Stimulated activated naive CD8-positive, alpha-beta T cell treated with anti-CD3 and anti-CD28 coated beads, Interleukin-15, amount 100 ng/mL, for 72 hours (primary cell): Measurements from ENCODE around the gene GBP1.
A peak's percentile ranks its signal among the peaks of the same experiment; 100 is the strongest.
"Not testable (repeated sequence)": the region's sequence is repeated elsewhere in the genome, so short reads cannot be mapped to it uniquely, and the experiment has no call there.

Source experiments
- ATAC-seq: fragments of 150-1000 bp; cut with Tn5 transposase; 2 replicates; pipeline ENCODE4 v1.10.0; 2021; ENCODE audit warnings: mild to moderate bottlenecking, moderate library complexity
- DNase-seq, 2 donors: peaks; one replicate each; pipeline ENCODE4 v3.0.0; 2021 to 2022
- H3K27ac Mint-ChIP-seq, 2 donors: one replicate each; pipeline ENCODE4 v1.8.0; 2022; ENCODE audit warnings: mild to moderate bottlenecking in 2 of 2, mixed read lengths in 2 of 2, moderate library complexity in 2 of 2
- H3K27me3 Mint-ChIP-seq: one replicate; pipeline ENCODE4 v1.8.0; 2022; ENCODE audit warnings: mixed read lengths
- H3K4me1 Mint-ChIP-seq: one replicate; pipeline ENCODE4 v1.8.0; 2022; ENCODE audit warnings: mild to moderate bottlenecking, mixed read lengths
- H3K4me3 Mint-ChIP-seq, 2 donors: one replicate each; pipeline ENCODE4 v1.8.0; 2022; ENCODE audit warnings: mild to moderate bottlenecking in 2 of 2, mixed read lengths in 2 of 2, moderate library complexity in 1 of 2
- H3K9me3 Mint-ChIP-seq, 2 donors: one replicate each; pipeline ENCODE4 v1.8.0; 2022; ENCODE audit warnings: mixed read lengths in 2 of 2

GBP1 gene

DNA sequence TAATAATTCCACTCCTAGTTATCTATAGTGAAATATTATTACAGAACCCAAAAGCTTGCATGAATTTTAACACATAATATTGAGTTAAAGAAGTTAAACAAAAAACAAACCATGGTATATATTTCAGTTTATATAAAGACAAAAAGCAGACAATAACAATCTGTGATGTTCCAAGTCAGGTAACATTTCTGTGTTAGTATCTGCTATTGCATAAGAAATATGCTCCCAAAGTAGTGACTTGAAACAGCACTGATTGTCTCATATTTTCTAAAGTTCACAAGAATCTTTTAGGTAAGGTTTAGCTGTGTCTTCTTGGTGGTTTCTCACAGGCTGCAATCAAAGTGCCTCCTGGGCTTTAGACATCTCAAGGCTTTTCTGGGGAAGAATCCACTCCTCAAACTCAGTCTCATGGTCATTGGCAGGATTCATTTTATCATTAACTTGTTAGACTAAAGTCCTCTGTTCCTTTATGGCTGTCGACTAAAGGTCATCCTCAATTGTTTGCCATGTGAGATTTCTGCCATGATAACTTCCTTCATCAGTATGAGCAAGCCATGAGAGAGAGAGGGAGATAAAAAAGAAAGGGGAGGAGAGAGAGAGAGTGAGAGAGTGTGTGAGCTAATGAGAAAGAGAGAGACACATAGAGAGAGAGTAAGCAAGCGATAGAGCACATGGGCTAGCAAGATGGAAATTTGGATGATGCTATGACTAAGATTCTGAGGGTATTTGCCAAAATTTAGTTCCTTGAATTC is 19.9 kb downstream of the GBP1 start:
- no peaks in the 10 kb centered on the region for H3K27me3 Mint-ChIP-seq
- no peak for DNase-seq
- H3K4me3 Mint-ChIP-seq = no peak overlapping the region
- no peak overlapping the region for H3K27ac Mint-ChIP-seq
- no peak for ATAC-seq
- peaks cover 36% of the 10 kb centered on the region for H3K4me1 Mint-ChIP-seq
- H3K9me3 Mint-ChIP-seq = peaks cover 16 to 21% of the 10 kb centered on the region in 2 donors

DNA sequence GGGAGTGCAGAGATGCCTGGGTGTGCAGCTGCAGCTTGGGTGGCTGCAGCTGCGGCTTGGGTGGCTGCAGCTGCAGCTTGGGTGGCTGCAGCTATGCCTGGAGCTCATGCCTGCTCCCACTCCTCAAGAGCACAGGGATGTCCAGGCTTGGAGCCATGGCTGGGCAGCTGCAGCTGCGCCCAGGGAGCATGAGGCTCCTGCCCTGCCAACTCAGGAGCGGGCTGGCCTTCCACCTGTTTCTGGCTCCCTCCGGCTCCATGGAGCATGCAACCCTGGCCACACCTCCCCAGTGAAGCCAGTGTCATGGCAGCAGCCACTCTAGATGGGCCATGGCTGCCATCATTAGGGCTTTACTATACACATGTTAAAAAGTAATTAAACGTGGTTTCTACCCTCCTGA is 21.1 kb downstream of the GBP1 start:
- H3K9me3 Mint-ChIP-seq = peaks cover 20 to 24% of the 10 kb centered on the region in 2 donors

DNA sequence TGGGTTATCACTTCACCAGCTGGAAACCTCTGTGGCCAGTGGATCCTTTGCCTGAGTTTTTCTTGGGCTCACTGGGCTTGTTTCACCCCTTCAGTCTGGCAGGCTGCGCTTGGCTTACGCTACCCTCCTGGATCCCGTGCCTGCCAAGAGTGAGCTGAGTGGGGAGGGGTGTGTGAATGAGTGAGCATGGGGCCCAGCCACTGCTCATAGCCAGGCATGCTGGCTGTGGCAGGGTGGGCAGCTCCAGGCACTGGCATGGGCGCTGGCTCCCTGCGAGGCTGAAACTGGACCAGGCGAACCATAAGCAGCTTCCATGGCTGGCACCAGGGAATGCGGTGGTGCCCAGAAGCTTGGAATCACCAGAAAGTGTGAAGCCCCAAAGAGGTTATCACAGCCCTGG is 22.5 kb downstream of the GBP1 start:
- ATAC-seq = no peak
- peaks cover 45% of the 10 kb centered on the region for H3K4me1 Mint-ChIP-seq
- peaks cover 21 to 24% of the 10 kb centered on the region in 2 donors for H3K9me3 Mint-ChIP-seq
- H3K4me3 Mint-ChIP-seq = no peak overlapping the region
- no peak overlapping the region for H3K27ac Mint-ChIP-seq
- DNase-seq = no peak
- H3K27me3 Mint-ChIP-seq = no peaks in the 10 kb centered on the region

More for the DNA sequence above, 21.1 kb downstream of the GBP1 start:
- Mint-ChIP-seq H3K4me3 (no peak overlapping the region), H3K4me1 (peaks cover 45% of the 10 kb centered on the region), H3K27ac (no peak overlapping the region), H3K27me3 (no peaks in the 10 kb centered on the region)
- DNase-seq (no peak), ATAC-seq (no peak)

DNA sequence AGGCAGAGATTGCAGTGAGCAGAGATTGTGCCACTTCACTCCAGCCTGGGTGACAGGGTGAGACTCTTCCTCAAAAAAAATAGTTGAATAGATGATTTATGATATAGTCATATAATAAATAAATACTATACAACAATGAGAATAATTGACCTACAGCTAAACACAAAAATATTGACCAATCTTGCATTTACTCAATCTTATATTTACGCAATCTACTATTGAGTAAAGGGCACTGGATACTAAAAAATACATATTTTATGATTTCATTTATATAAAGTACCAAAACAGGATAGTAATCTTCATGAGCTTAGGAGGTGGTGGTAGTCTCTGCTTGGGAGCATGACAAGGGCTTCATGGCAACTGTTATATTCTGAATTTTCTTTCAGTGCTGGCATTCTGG is 23.3 kb downstream of the GBP1 start:
- H3K4me3 Mint-ChIP-seq = peak overlapping the region; percentile 25 to 77
- no peaks in the 10 kb centered on the region for H3K27me3 Mint-ChIP-seq
- ATAC-seq (no peak), DNase-seq (no peak)
- H3K4me1 Mint-ChIP-seq = peaks cover 41% of the 10 kb centered on the region
- H3K27ac Mint-ChIP-seq = peak overlapping the region; percentile 54 to 96
- peaks cover 21 to 24% of the 10 kb centered on the region in 2 donors for H3K9me3 Mint-ChIP-seq

DNA sequence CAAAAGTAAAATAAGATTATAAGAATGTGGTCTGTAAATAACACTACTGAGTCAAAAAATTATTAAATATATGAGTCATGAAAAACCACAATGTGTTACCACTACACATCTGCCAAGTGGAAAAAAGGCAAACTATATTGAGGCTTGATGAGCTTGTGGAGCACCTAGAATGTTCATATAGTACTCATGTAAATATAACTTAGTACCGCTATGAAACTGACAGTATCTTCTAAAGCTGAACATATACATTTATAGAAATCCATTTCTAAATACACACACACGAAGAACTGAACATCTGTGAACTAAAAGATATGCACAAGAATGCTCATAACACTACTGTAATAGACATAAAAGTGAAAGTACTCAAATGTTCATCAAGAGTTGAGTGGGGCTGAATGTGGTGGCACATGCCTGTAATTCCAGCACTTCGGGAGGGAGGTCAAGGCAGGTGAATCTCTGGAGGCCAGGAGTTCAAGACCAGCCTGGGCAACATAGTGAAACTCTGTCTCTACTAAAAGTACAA is 23.8 kb downstream of the GBP1 start:
- DNase-seq (peak; percentile 38 to 44), ATAC-seq (peak; percentile 97)
- H3K4me3 Mint-ChIP-seq = peak overlapping the region; percentile 25 to 77
- peak overlapping the region; percentile 54 to 96 for H3K27ac Mint-ChIP-seq
- peaks cover 21 to 24% of the 10 kb centered on the region in 2 donors for H3K9me3 Mint-ChIP-seq
- peaks cover 41% of the 10 kb centered on the region for H3K4me1 Mint-ChIP-seq
- H3K27me3 Mint-ChIP-seq = no peaks in the 10 kb centered on the region

DNA sequence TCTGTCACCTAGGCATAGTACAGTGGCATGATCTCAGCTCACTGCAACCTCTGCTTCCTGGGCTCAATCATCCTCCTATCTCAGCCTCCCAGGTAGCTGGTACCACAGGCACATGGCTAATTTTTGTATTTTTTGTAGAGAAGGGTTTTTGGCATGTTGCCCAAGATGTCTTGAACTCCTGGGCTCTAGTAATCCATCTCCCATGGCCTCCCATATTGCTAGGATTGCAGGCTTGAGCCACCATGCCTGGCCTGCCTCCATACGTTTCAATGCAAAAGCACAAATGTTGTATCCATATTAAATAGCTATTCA is 24.7 kb downstream of the GBP1 start:
- Mint-ChIP-seq H3K27ac (peak overlapping the region; percentile 50 to 94), H3K9me3 (peaks cover 21 to 24% of the 10 kb centered on the region in 2 donors), H3K27me3 (no peaks in the 10 kb centered on the region), H3K4me1 (peaks cover 45% of the 10 kb centered on the region), H3K4me3 (peak overlapping the region; percentile 3 to 41)
- ATAC-seq = no peak
- no peak for DNase-seq

DNA sequence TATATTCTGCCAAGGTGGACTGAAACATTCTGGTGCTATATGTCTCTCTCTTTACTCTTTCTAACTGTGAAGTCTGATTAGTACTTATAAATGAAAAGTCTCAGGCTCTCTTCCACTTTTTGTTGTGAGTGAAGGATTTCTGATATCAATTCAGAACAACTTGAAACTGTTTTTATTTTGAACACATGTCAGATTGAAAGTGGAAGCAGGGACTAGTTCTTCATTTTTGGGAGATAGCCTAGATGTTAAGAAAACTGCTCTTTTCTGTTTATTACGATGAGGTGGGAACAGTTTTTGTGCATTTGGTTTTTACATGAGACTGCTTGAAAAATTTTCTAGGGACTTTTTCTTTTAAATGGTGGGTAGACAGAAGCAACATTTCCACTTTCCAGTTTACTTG is 27.8 kb downstream of the GBP1 start:
- H3K9me3 Mint-ChIP-seq = peaks cover 16 to 33% of the 10 kb centered on the region in 2 donors

DNA sequence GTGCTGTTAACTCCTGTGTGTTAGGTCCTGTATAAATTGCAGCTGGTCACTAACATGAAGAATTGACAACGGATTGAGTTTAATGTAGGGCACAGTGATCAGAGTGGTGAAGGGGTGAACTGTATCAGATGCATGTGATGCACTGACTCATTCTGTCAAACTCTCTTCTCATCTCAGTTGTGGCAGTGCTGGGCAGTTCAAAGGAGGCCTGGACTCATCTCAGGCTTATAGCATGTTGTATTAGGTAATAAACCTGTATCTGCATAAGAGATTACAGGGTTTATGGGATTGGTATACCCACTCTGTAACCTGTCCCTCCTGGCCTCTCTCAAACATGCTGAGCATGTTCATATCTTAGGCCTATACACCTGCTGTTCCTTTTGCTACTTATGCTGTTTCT is 29.9 kb downstream of the GBP1 start:
- H3K27me3 Mint-ChIP-seq = no peaks in the 10 kb centered on the region
- DNase-seq (no peak), ATAC-seq (peak; percentile 92)
- H3K4me1 Mint-ChIP-seq = peaks cover 55% of the 10 kb centered on the region
- H3K27ac Mint-ChIP-seq = no peak overlapping the region
- peaks cover 25 to 44% of the 10 kb centered on the region in 2 donors for H3K9me3 Mint-ChIP-seq
- H3K4me3 Mint-ChIP-seq = no peak overlapping the region

More for the DNA sequence above, 27.8 kb downstream of the GBP1 start:
- peaks cover 66% of the 10 kb centered on the region for H3K4me1 Mint-ChIP-seq
- H3K27ac Mint-ChIP-seq = no peak overlapping the region
- ATAC-seq (no peak), DNase-seq (no peak)
- H3K4me3 Mint-ChIP-seq = no peak overlapping the region
- no peaks in the 10 kb centered on the region for H3K27me3 Mint-ChIP-seq

DNA sequence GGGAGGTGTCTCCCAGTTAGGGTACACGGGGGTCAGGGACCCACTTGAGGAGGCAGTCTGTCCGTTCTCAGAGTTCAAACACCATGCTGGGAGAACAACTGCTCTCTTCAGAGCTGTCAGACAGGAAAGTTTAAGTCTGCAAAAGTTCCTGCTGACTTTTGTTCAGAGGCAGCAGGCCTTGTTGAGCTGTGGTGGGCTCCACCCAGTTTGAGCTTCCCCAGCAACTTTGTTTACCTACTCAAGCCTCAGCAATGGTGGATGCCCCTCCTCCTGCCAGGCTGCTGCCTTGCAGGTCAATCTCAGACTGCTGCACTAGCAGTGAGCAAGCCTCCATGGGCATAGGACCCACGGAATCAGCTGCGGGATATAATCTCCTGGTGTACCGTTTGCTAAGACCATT is 31.0 kb downstream of the GBP1 start:
- not testable (repeated sequence) for DNase-seq, ATAC-seq, H3K4me3 Mint-ChIP-seq, H3K27me3 Mint-ChIP-seq
- Mint-ChIP-seq H3K9me3 (peaks cover 25 to 45% of the 10 kb centered on the region in 2 donors), H3K27ac (peak overlapping the region in 1 of 2 donors; percentile 54), H3K4me1 (peaks cover 55% of the 10 kb centered on the region)

DNA sequence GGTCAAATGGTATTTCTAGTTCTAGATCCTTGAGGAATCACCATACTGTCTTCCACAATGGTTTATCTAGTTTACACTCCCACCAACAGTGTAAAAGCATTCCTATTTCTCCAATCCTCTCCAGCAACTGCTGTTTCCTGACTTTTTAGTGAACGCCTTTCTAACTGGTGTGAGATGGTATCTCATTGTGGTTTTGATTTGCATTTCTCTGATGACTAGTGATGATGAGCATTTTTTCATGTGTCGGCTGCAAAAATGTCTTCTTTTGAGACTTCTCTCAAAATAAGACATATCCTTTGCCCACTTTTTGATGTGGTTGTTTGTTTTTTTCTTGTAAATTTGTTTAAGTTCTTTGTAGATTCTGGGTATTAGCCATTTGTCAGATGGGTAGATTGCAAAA is 36.0 kb downstream of the GBP1 start:
- H3K27ac Mint-ChIP-seq, ATAC-seq, DNase-seq, H3K27me3 Mint-ChIP-seq: not testable (repeated sequence)
- H3K9me3 Mint-ChIP-seq = peaks cover 38 to 57% of the 10 kb centered on the region in 2 donors
- H3K4me3 Mint-ChIP-seq = peak overlapping the region in 1 of 2 donors; percentile 10
- peaks cover 41% of the 10 kb centered on the region for H3K4me1 Mint-ChIP-seq

DNA sequence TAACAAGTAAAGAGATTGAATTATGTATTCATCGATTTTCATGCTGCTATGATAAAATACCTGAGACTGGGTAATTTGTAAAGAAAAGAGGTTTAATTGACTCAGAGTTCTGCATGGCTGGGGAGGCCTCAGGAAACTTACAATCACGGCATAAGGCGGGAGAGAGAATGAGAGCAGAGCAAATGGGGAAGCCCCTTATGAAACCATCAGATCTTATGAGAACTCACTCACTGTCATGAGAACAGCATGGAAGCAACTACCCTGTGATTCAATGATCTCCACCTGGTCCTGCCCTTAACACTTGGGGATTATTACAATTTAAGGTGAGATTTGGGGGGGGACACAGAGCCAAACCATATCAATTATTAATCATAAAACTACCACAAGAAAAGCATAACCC is 39.1 kb downstream of the GBP1 start:
- Mint-ChIP-seq H3K9me3 (peaks cover 24 to 33% of the 10 kb centered on the region in 2 donors), H3K4me3 (no peak overlapping the region), H3K27me3 (no peaks in the 10 kb centered on the region), H3K4me1 (peaks cover 38% of the 10 kb centered on the region), H3K27ac (no peak overlapping the region)
- ATAC-seq (no peak), DNase-seq (no peak)

DNA sequence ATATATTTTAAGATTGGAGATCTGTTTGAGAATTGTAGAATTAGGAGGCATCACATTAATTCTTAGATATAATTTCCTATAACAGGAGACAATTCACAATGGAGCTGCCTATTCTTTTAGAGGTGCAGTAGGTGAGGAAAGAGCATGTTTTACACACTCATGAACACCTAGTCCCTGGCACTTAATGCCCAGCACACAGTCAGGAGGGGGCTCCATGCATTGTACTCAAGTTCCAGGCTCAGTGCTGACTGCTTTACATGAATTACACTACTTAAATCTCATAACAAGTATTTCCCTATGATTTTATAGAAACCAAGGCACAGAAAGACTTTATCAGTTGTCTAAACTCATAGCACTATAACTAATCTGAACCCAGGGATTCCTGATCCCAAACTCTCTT is 42.0 kb downstream of the GBP1 start:
- Mint-ChIP-seq H3K4me3 (peak overlapping the region; percentile 85 to 89), H3K9me3 (peaks cover 16 to 20% of the 10 kb centered on the region in 2 donors), H3K4me1 (peaks cover 51% of the 10 kb centered on the region), H3K27me3 (no peaks in the 10 kb centered on the region), H3K27ac (peak overlapping the region; percentile 93 to 96)
- DNase-seq = no peak
- peak; percentile 16 for ATAC-seq

DNA sequence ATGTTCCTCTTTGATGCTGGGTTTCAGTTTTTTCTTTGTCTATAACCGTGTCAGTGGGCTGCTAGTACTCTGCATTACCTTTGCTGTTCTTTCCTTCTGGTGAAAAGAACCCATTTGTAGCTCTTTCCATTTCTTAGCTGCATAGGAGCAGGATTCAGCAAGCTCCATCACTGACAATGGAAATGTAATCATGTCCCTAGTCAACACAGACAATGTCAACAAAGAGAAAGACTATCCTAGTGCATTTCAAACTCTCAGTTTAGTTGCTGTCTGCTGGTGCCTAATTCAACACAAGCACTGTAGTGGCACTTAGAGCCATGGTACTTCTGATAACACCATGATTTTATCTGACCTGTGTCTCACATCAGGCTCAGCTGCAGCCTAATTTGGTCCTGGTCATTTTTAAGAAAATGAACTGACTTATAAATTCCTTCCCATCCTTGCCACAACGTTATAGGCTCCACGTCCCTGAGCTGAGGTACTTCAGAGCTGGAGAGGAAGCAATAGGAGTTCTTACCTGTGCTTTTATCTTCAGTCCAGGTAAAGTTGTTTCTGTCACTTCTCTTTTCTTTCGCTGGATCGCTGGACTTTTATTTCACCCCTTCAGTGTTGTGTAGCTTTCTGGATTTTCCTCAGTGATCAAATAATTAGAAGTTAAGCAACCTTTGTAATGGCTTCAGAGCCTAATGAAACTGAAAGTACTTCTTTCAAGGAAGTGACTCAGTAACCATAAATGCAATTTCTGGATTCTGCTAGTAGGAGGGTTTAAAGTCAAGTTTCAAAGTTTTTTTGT is 42.6 kb downstream of the GBP1 start, which contains the start of gene GBP3:
Gene GBP3, minus strand, starts transcription at position 700 of the 793 bp plus-strand sequence. CDS start 2,145 bp downstream, outside the sequence.
- H3K27me3 Mint-ChIP-seq = no peaks in the 10 kb centered on the region
- ATAC-seq (peak; percentile 91), DNase-seq (no peak)
- peaks cover 16 to 20% of the 10 kb centered on the region in 2 donors for H3K9me3 Mint-ChIP-seq
- H3K4me1 Mint-ChIP-seq = peaks cover 54% of the 10 kb centered on the region
- H3K27ac Mint-ChIP-seq = peak within 1 kb of the TSS; percentile 93 to 96
- peak within 1 kb of the TSS; percentile 85 to 89 for H3K4me3 Mint-ChIP-seq

DNA sequence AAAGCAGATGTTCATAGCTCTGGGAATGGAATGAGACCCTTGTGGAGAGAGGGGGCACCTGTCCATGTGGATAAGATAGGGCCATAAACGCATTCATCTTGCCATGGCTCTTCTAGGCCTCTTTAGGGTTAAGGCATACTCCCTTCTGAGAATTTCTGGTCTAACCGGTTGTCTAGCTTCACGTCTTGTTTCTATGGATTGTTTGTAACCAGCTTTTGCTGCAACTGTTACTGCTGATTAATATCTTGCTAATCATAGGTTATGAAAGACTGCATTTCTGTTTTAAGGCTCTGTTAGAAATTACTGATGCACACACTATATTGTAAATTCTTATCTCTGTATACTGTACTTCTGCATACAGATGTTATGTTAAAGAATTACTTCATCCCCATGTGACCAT is 46.7 kb downstream of the GBP1 start:
- H3K4me3 Mint-ChIP-seq, ATAC-seq, H3K9me3 Mint-ChIP-seq, H3K27ac Mint-ChIP-seq, H3K27me3 Mint-ChIP-seq, DNase-seq: not testable (repeated sequence)
- H3K4me1 Mint-ChIP-seq = peaks cover 57% of the 10 kb centered on the region

DNA sequence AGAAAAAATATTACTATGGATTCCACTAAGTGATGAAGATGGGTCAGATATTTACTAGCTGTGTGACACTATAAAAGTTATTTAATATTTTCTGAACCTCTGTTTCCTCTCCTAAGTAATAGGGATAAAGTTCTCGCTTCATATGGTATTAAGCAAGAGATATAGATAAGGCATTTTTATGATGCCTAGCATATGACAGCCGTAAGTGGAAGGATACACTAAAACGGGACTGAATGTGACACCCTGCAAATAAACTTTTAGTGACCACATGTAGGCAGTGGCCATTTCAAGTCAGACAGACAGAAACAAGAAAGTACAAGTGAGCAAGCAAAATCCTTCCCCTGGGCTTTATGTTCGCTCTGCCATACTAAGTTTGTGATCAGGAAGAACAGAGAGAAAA is 56.5 kb downstream of the GBP1 start:
- Mint-ChIP-seq H3K27me3 (no peaks in the 10 kb centered on the region), H3K27ac (no peak overlapping the region), H3K4me3 (no peak overlapping the region), H3K4me1 (peaks cover 20% of the 10 kb centered on the region), H3K9me3 (peaks cover 13 to 22% of the 10 kb centered on the region in 2 donors)
- no peak for ATAC-seq
- no peak for DNase-seq
